Large intestine (tissue), 3 donors: Measurements from ENCODE around the gene SOST. TPM values are rescaled to one million over a fixed set of nuclear protein-coding genes. Genes with fewer than 3 reads are reported as not detected.

Experiments
- DNase-seq, 2 donors: peaks; one replicate each; pipeline versions ENCODE4 v3.0.0 to v3.0.0-alpha.2; 2013
- H3K27ac ChIP-seq: one replicate; pipeline ENCODE4 v1.5.1; 2013; ENCODE audit warnings: low read length
- H3K27me3 ChIP-seq: 2 replicates; pipeline ENCODE4 v1.6.1; 2013; ENCODE audit warnings: low read length; ENCODE audit not compliant: control insufficient read depth, insufficient read depth
- H3K36me3 ChIP-seq: 2 replicates; pipeline ENCODE4 v1.6.1; 2013; ENCODE audit warnings: low read length; ENCODE audit not compliant: control insufficient read depth, insufficient read depth
- H3K4me1 ChIP-seq: one replicate; pipeline ENCODE4 v1.6.1; 2013; ENCODE audit warnings: low read length; ENCODE audit not compliant: control insufficient read depth, insufficient read depth
- H3K4me3 ChIP-seq: one replicate; pipeline ENCODE4 v1.5.1; 2013; ENCODE audit warnings: low read length
- H3K9me3 ChIP-seq: one replicate; pipeline ENCODE4 v1.6.1; 2013; ENCODE audit warnings: mild to moderate bottlenecking, low read depth, low read length, moderate library complexity; ENCODE audit not compliant: control insufficient read depth
- WGBS: methylation state at CpG from one replicate; pipeline ENCODE4 v1.1.5; 2013; ENCODE audit warnings: low lambda C conversion rate; ENCODE audit not compliant: insufficient coverage; 5-methylcytosine and 5-hydroxymethylcytosine counted together
- polyA plus RNA-seq: library from polyadenylated mRNA; unstranded; fragments of 120-200 nt; gene quantifications from one replicate; pipeline ENCODE4 v1.2.1, GENCODE V29; 2013

The SOST gene
- polyA plus RNA-seq, 1 donor: not detected

DNA sequence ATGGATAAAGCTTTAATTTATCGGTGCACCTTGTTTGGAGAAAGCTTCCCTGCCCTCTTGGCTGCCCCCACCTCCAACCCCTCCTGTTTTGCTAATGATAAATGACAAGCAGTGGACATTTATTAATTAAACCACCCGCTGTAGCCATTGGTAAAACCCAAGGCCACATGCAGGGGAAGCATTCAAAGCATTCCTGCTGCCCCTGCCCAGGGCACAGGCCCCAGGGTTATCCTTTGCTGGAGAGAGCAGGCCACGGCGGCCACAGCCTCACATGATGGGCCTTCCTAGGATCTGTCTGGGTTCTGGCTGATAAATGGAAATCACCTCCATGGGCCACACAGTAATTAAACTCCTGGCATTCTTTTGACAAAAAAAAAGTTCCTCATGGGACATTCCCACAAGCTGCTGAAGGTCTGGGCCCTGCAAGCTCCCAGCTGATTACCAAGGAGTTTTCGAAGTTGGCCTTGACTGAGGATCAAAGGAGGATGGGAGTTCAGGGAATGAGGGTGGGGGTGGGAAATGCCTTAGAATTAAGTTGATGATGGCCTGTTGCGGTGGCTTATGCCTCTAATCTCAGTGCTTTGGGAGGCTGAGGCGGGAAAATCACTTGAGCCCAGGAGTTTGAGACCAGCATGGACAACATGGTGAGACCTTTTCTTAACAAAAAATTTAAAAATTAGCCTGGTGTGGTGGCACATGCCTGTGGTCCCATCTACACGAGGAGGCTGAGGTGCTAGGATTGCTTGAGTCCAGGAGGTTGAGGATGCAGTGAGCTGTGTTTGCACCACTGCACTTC is 35.5 kb downstream of the SOST start:
- Histone ChIP-seq H3K27me3 (no peaks in the 10 kb centered on the region), H3K27ac (no peak overlapping the region), H3K36me3 (no peaks in the 10 kb centered on the region), H3K4me1 (no peaks in the 10 kb centered on the region), H3K9me3 (no peaks in the 10 kb centered on the region), H3K4me3 (no peak overlapping the region)
- no peak for DNase-seq
- WGBS: 100% methylated on average over 1 of the region's 8 CpGs

DNA sequence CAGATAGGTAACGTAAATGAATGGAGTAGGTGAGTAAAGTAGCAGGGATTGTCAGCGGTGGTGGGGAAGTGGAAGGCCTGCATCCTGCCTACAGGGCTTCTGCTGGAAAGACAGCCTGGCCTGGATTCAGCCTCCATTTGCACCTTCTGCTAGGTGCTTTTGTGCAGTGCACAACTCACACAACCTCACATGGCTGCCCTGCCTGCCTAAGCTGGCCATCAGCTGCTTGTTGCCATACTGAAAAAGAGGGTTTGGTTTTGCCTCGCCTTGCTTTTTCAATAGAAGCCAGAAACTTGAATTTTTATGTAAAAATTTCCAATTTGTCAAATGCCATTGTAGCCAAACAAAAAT is 36.3 kb downstream of the SOST start:
- WGBS: no CpG with 5 or more reads among the region's 3 CpGs
- H3K36me3 ChIP-seq: no peaks in the 10 kb centered on the region
- H3K27me3 ChIP-seq: no peaks in the 10 kb centered on the region
- H3K4me1 ChIP-seq: no peaks in the 10 kb centered on the region
- no peak overlapping the region for H3K4me3 ChIP-seq
- H3K27ac ChIP-seq: no peak overlapping the region
- no peaks in the 10 kb centered on the region for H3K9me3 ChIP-seq
- no peak for DNase-seq

- Histone ChIP-seq H3K4me3 (no peak overlapping the region), H3K36me3 (no peaks in the 10 kb centered on the region), H3K9me3 (no peaks in the 10 kb centered on the region), H3K27ac (no peak overlapping the region), H3K4me1 (no peaks in the 10 kb centered on the region), H3K27me3 (no peaks in the 10 kb centered on the region)
- no CpG with 5 or more reads among the region's 4 CpGs for WGBS
- no peak for DNase-seq
Observed at GRCh38 chr17:43721537-43722268, 36.9 kb downstream of the SOST start.

DNA sequence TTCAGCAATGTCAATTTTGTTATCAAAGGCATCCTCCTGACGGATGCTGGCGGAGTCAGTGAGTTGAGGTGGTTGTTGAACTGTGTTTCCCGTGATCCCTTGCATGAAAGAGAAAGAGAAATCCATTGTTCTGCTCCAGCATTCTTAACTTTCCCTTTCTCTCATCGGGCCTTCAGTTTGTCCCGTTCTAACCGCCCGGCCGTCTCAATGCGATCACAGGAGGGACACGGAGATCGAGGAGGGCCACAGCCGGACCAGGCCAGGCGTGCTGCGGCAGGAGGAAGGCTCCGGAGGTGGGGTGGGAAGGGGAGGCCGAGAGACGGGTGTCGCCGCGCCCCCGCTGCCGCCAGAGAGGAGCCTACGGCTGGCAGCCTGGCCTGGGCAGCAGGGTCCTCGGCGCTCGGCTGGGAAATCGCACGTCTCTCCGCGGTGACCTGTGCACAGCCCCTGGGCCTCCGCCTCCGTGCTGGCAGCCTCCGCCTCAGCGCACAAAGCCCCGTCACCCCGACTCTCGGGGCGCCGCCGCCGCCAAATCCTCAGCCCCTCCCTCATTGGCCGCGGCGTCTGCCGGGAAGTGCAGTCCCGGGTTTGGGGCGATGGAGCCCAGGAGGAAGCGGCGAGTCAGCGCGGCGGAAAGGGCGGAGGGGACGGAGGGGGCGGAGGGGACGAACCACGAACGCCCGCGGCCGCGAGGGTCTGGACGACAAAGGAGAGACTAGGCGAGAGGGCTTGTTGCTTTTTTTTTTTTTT is 38.1 kb downstream of the SOST start:
- WGBS: no CpG with 5 or more reads among the region's 64 CpGs
- Histone ChIP-seq H3K9me3 (no peaks in the 10 kb centered on the region), H3K36me3 (no peaks in the 10 kb centered on the region), H3K4me1 (no peaks in the 10 kb centered on the region), H3K27me3 (peaks cover 4% of the 10 kb centered on the region), H3K27ac (peak overlapping the region; percentile 86), H3K4me3 (peak overlapping the region; percentile 90)
- DNase-seq: peak; percentile 46 to 81

DNA sequence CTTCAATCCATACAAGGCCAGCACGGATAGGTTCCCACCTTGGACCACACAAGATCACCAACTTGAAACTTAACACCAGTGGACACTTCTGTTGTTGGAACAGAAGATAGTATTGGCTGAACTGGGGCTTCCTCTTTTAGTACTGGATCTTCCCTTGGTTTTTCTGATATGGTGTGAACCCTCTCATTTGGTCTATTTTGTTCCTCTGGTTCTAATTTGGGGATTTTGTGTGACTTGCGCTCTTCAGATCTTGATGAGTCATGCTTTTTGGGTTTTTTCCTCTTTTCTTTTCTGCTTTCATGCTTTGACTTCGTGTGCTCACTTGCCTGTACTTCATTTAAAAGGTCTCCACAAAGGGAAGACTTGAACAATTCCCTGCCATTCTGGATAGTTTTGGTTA is 39.0 kb downstream of the SOST start:
- DNase-seq: no peak
- H3K27me3 ChIP-seq: peaks cover 4% of the 10 kb centered on the region
- no peak overlapping the region for H3K4me3 ChIP-seq
- WGBS: 100% methylated on average over 1 of the region's 3 CpGs
- no peak overlapping the region for H3K27ac ChIP-seq
- H3K9me3 ChIP-seq: no peaks in the 10 kb centered on the region
- no peaks in the 10 kb centered on the region for H3K4me1 ChIP-seq
- H3K36me3 ChIP-seq: no peaks in the 10 kb centered on the region

DNA sequence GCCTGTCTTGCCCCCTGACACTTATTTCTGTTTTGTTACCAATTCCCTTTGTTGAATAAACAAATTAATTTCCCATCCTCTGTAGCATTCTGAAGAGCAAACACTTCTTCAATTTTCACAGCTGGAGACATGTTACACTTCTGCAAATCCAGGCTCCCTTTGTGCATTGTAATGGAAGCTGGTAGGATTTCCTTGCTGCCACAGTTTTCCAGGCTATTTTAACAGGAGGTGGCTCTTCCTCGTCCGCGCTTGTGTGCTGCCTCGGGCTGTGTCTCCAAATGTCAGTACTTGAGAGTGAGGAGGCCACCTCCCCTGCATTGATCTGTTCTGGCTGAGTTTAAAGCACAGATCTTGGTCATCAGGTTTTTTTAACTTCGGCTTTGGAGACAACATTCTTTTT is 40.0 kb downstream of the SOST start:
- Histone ChIP-seq H3K36me3 (no peaks in the 10 kb centered on the region), H3K27ac (no peak overlapping the region), H3K4me3 (no peak overlapping the region), H3K27me3 (peaks cover 11% of the 10 kb centered on the region), H3K9me3 (no peaks in the 10 kb centered on the region), H3K4me1 (no peaks in the 10 kb centered on the region)
- no peak for DNase-seq
- 40% methylated on average over 1 of the region's 5 CpGs for WGBS

DNA sequence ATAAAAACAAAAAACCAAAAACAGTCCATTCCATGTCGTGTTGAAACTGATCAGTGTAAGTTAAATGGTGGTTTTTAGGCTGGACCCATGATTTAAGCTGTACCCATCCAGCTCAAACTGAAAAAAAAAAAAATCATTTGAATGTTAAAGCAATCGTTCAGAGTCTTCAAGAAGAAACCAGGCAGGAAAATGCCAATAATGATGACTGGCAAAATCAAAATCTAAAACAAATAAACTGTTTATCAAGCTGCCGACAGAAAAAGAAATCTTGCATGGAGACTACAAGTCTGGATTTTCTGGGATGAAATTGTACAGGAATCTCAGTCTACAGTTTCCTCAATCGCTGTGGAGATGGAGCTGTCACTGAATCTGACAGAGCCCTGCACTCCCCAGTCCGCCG is 40.7 kb downstream of the SOST start:
- Histone ChIP-seq H3K4me3 (no peak overlapping the region), H3K4me1 (peaks cover 4% of the 10 kb centered on the region), H3K36me3 (no peaks in the 10 kb centered on the region), H3K27ac (no peak overlapping the region), H3K27me3 (peaks cover 15% of the 10 kb centered on the region), H3K9me3 (no peaks in the 10 kb centered on the region)
- WGBS: 57% methylated on average over 4 of the region's 6 CpGs
- DNase-seq: no peak

DNA sequence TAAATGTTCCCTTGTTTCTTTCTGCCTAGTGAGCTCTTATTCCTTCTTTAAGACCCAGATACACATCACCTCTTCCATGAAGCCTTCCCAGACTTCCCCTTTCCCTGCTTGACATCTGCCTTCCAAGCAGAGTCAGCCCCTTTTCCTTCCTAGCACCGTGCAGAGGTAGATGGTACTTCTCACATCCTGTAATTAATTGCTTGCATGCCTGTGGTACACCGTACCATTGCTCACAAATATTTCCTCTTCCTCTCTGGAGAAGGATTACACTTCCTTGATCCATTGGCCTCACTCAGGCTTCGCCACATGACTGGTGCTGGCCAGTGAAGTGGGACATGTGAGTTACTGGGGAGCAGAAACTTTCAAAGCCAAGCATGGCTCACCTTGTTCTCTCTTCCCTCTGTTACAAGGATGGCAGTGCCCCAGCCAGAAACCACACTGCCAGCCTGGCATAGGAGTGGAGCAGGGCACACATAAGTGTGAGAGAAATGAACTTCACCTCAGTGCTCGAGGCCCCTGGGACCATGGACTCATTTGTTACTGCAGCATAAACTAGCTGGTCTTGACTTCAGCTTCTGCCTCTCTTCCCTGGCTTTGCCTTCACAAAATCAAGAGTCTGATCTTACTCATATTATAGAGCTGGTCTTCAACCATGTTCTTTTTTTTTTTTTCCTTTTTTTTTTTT is 44.0 kb downstream of the SOST start:
- WGBS: no CpG with 5 or more reads among the region's 4 CpGs
- no peak overlapping the region for H3K4me3 ChIP-seq
- no peak overlapping the region for H3K27ac ChIP-seq
- DNase-seq: peak in 1 of 2 donors; percentile 15
- no peaks in the 10 kb centered on the region for H3K36me3 ChIP-seq
- peaks cover 4% of the 10 kb centered on the region for H3K4me1 ChIP-seq
- H3K27me3 ChIP-seq: peaks cover 28% of the 10 kb centered on the region
- no peaks in the 10 kb centered on the region for H3K9me3 ChIP-seq

GRCh38 chr17:43713494-43714162 is 45.0 kb downstream of the SOST start:
- H3K27me3 ChIP-seq: peaks cover 28% of the 10 kb centered on the region
- H3K4me1 ChIP-seq: peaks cover 4% of the 10 kb centered on the region
- 0% methylated on average over 2 of the region's 53 CpGs for WGBS
- no peaks in the 10 kb centered on the region for H3K36me3 ChIP-seq
- H3K9me3 ChIP-seq: no peaks in the 10 kb centered on the region
- H3K4me3 ChIP-seq: peak overlapping the region; percentile 16
- no peak overlapping the region for H3K27ac ChIP-seq
- DNase-seq: peak in 1 of 2 donors; percentile 47
